Neural crest cell (in vitro differentiated cells): ENCODE data around the gene FLAD1. TPM values are rescaled to one million over a fixed set of nuclear protein-coding genes. Genes with fewer than 3 reads are reported as not detected.

Source experiments
- DNase-seq: peaks from one replicate; pipeline ENCODE4 v3.0.0; 2021; ENCODE audit warnings: low read depth, mixed read lengths, low spot score
- H3K27ac Mint-ChIP-seq: one replicate; pipeline ENCODE4 v1.8.0; 2021; ENCODE audit warnings: mild to moderate bottlenecking, mixed read lengths; ENCODE audit not compliant: unreplicated experiment
- H3K27me3 Mint-ChIP-seq: 2 replicates; pipeline ENCODE4 v1.8.0; 2021; ENCODE audit warnings: low read depth, mild to moderate bottlenecking, mixed read lengths
- H3K36me3 Mint-ChIP-seq: 2 replicates; pipeline ENCODE4 v1.8.0; 2021; ENCODE audit warnings: low read depth, mild to moderate bottlenecking, mixed read lengths
- H3K4me1 Mint-ChIP-seq: 2 replicates; pipeline ENCODE4 v1.8.0; 2021; ENCODE audit warnings: mixed read lengths
- H3K4me3 Mint-ChIP-seq: one replicate; pipeline ENCODE4 v1.8.0; 2021; ENCODE audit warnings: mild to moderate bottlenecking, mixed read lengths
- H3K9me3 Mint-ChIP-seq: 2 replicates; pipeline ENCODE4 v1.8.0; 2021; ENCODE audit warnings: mixed read lengths
- total RNA-seq: library from RNA; stranded (reverse); gene quantifications from 2 replicates; pipeline ENCODE4 v1.2.1, GENCODE V29; 2021
- TF ChIP-seq, protein P1 (sequence below): fragments of 200-600 bp; sonication (generic); conservative IDR thresholded peaks from 2 replicates; pipeline ENCODE4 v1.5.0; 2021; ENCODE audit warnings: antibody characterized with exemption, mild to moderate bottlenecking

FLAD1 gene
- total RNA-seq, 1 donor from 2014 or later = 76.3 TPM

DNA sequence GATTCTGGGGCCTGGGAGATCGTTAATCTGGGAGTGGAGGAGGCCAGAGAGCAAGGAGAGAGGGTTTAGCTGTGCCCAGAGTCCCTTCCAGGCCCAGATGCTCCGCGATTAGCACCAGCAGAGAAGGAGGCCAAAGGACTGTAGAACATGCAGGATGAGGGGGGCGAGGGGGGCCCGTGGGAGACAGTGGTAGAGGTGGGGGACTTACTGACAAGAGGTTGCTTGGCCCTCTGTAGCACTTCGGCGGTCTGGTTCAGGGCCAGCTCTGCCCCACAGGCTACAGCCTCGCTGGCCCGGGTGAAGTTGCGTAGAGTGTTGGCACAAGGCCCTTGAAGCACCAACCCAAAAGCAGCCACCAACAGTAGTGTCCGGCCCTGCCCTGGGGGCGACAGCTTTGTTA is 49.7 kb downstream of the FLAD1 start:
- peak overlapping the region; percentile 27 for H3K27ac Mint-ChIP-seq
- no peaks in the 10 kb centered on the region for H3K27me3 Mint-ChIP-seq
- H3K9me3 Mint-ChIP-seq = no peaks in the 10 kb centered on the region
- TF ChIP-seq, protein P1, sequence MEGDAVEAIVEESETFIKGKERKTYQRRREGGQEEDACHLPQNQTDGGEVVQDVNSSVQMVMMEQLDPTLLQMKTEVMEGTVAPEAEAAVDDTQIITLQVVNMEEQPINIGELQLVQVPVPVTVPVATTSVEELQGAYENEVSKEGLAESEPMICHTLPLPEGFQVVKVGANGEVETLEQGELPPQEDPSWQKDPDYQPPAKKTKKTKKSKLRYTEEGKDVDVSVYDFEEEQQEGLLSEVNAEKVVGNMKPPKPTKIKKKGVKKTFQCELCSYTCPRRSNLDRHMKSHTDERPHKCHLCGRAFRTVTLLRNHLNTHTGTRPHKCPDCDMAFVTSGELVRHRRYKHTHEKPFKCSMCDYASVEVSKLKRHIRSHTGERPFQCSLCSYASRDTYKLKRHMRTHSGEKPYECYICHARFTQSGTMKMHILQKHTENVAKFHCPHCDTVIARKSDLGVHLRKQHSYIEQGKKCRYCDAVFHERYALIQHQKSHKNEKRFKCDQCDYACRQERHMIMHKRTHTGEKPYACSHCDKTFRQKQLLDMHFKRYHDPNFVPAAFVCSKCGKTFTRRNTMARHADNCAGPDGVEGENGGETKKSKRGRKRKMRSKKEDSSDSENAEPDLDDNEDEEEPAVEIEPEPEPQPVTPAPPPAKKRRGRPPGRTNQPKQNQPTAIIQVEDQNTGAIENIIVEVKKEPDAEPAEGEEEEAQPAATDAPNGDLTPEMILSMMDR = no peak
- DNase-seq = no peak
- no peaks in the 10 kb centered on the region for H3K36me3 Mint-ChIP-seq
- no peak overlapping the region for H3K4me3 Mint-ChIP-seq
- no peaks in the 10 kb centered on the region for H3K4me1 Mint-ChIP-seq

DNA sequence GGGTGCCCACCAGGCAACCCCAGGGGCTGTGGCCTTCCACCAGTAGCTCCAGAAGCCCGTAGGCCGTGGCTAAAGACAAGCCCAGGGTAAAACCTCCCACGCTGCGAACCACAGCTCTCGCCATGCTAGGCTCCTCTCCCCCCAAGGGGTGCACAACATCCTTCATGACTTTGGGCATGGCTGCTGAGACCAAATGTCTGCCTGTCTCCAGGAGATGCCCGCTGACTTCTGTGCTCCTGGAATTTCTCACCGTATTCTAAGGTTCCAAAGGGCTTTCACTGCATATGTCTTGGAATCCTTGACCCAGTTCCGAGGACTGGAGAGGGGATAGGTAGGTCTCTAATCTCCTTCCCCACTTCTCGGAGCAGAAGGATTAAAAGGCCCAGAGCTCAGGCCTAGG is 50.4 kb downstream of the FLAD1 start, which contains the start of the genes DCST1 and DCST2:
TSS of gene DCST1 (plus strand) at position 301 of the 400 bp plus-strand sequence. CDS start 213 bp downstream, outside the sequence.
TSS of gene DCST2 (minus strand) at position 258 of the 400 bp plus-strand sequence. CDS start at position 178, 80 bp downstream.
- Mint-ChIP-seq H3K9me3 (no peaks in the 10 kb centered on the region), H3K4me1 (no peaks in the 10 kb centered on the region), H3K27me3 (no peaks in the 10 kb centered on the region), H3K27ac (peak within 1 kb of the TSS; percentile 36), H3K36me3 (no peaks in the 10 kb centered on the region), H3K4me3 (no peak within 1 kb of the TSS)
- no peak for DNase-seq
- TF ChIP-seq, protein P1 = no peak

DNA sequence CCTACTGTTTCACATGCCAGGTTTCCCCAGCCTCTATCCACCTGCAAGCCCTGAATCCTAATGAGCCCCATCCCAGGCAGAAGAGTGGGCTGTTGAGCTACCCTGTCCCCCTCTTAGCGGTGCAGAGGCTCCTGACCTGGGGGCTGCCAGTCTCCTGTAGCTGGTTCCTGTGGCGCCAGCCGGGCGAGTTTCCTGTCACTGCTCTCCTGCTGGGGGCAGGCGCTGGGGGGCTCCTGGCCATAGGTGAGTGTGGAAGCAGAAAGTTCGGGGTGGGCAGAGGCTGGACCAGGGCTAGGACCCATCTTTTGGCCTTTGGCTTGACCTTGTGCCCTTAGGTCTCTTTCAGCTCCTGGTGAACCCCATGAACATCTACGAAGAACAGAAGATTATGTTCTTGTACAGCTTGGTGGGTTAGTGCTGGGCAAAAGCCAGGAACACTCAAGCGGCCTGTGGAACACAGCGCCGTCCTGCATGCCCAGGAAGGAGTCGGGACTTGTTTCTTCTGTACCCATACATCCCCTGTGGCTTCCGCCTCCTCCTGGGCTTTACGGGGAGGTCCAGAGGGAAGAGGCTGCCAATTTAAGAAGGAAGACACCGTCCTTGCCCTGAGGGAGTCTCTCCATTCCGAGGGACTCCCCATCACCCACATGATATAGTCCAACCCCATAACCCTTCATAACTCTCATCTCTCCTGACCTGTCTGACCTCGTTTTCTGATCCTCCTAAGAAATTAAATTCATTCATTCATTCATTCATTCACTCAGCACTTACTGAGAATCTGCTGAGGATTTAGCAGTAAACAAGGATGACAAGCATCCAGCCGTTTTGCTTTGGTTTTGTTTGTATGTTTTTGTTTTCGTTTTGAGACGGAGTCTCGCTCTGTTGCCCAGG is 51.4 kb downstream of the FLAD1 start:
- no peaks in the 10 kb centered on the region for H3K9me3 Mint-ChIP-seq
- no peak for DNase-seq
- H3K36me3 Mint-ChIP-seq = no peaks in the 10 kb centered on the region
- no peak overlapping the region for H3K4me3 Mint-ChIP-seq
- H3K27me3 Mint-ChIP-seq = no peaks in the 10 kb centered on the region
- TF ChIP-seq, protein P1 = no peak
- H3K27ac Mint-ChIP-seq = peak overlapping the region; percentile 36
- H3K4me1 Mint-ChIP-seq = no peaks in the 10 kb centered on the region

DNA sequence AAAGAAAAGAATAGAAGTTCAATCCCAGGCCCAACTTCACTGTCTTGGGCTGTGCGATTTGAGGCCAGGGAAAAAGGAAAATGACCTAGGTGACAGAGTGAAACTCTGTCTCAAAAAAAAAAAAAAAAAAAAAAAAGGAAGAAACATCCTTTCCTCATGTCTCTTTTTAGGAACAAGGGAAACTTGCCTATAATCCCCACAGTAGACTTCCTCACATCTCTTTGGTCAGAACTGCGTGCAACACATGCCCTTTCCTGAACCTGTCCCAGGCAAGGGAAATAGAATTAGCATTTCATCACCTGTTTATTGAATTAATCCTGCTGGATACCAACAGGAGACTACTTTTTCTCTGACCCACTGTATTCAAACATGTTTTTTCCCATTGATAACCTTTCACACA is 52.8 kb downstream of the FLAD1 start:
- TF ChIP-seq, protein P1 = no peak
- Mint-ChIP-seq H3K27ac (no peak overlapping the region), H3K9me3 (no peaks in the 10 kb centered on the region), H3K27me3 (no peaks in the 10 kb centered on the region), H3K4me3 (no peak overlapping the region), H3K36me3 (no peaks in the 10 kb centered on the region), H3K4me1 (no peaks in the 10 kb centered on the region)
- no peak for DNase-seq

DNA sequence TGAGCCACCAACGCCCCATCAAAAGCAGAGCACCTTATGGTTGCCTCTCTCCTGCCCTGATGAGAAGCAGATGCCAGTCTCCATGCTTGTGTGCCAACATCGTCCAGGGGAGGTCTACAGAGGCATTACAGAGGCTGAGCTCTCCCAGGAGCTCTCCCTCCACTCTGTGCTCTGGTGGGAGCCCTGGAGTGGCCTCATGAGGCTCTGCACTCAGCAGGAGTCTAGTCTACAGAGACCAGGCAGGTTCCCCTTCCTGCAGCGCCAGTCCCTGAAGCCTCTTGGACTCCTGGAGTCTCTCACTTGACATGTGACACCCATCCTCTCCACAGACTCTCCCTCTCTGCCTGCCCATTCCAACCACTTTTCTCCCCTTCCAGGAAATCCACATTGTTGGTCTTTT is 53.9 kb downstream of the FLAD1 start:
- H3K27ac Mint-ChIP-seq = no peak overlapping the region
- no peaks in the 10 kb centered on the region for H3K9me3 Mint-ChIP-seq
- no peaks in the 10 kb centered on the region for H3K4me1 Mint-ChIP-seq
- no peak overlapping the region for H3K4me3 Mint-ChIP-seq
- H3K27me3 Mint-ChIP-seq = no peaks in the 10 kb centered on the region
- DNase-seq = no peak
- TF ChIP-seq, protein P1 = no peak
- no peaks in the 10 kb centered on the region for H3K36me3 Mint-ChIP-seq
